ENCODE measurements around the gene ROR1.
"Not testable (repeated sequence)": the region's sequence is repeated elsewhere in the genome, so short reads cannot be mapped to it uniquely, and the experiment has no call there.

Gene ROR1

DNA sequence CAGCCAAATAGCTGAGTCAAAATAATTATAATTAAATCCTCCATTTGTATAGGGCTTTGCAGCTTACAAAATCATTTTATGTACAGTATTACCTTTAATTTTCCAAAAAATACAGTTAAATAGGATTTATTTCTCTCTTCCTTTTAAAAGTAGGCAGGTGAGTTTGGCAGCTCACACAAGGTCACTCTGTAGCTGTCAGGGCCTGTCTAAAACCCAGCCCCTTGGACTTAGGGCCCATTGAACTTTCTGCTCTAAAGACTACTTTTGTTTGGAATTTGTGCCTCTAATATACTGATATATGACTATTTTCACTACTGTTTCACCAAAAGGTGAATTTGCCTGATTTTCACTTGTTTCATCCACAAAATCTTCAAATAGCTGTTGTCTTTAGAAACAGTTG lies 10.3 kb downstream of the ROR1 start:
- H2AFZ ChIP-seq (ENCODE audit: low read length), result no peak overlapping the region
- H3K27me3 ChIP-seq (replicated peaks; ENCODE audit: insufficient read depth, low read length), result no peaks in the 10 kb centered on the region
- no peak overlapping the region for H3K9ac ChIP-seq (ENCODE audit: low read length)
- H3K36me3 ChIP-seq (replicated peaks; ENCODE audit: insufficient read depth, low read length), result no peaks in the 10 kb centered on the region
- H3K9me2 ChIP-seq (replicated peaks; ENCODE audit: insufficient read depth, low read length), result no peaks in the 10 kb centered on the region
- H3K4me3 ChIP-seq (ENCODE audit: low read length), result no peak overlapping the region
- no peaks in the 10 kb centered on the region for H3F3A ChIP-seq (ENCODE audit: insufficient read depth, low read length)
- TF ChIP-seq EZH2 (optimal IDR thresholded peaks at IDR 0.05; ENCODE audit: low read depth, low read length), result no peak
- H4K20me1 ChIP-seq (ENCODE audit: insufficient read depth, low read length), result no peaks in the 10 kb centered on the region
- H3K4me2 ChIP-seq (ENCODE audit: low read depth, low read length), result no peak overlapping the region
- H3K27ac ChIP-seq (ENCODE audit: low read length), result no peak overlapping the region
- no peaks in the 10 kb centered on the region for H3K9me3 ChIP-seq (replicated peaks; ENCODE audit: insufficient read depth, low read length)
- H3K4me1 ChIP-seq (ENCODE audit: low read length), result no peaks in the 10 kb centered on the region
- H3K79me2 ChIP-seq (ENCODE audit: low read length), result no peaks in the 10 kb centered on the region
- DNase-seq, result no peak

DNA sequence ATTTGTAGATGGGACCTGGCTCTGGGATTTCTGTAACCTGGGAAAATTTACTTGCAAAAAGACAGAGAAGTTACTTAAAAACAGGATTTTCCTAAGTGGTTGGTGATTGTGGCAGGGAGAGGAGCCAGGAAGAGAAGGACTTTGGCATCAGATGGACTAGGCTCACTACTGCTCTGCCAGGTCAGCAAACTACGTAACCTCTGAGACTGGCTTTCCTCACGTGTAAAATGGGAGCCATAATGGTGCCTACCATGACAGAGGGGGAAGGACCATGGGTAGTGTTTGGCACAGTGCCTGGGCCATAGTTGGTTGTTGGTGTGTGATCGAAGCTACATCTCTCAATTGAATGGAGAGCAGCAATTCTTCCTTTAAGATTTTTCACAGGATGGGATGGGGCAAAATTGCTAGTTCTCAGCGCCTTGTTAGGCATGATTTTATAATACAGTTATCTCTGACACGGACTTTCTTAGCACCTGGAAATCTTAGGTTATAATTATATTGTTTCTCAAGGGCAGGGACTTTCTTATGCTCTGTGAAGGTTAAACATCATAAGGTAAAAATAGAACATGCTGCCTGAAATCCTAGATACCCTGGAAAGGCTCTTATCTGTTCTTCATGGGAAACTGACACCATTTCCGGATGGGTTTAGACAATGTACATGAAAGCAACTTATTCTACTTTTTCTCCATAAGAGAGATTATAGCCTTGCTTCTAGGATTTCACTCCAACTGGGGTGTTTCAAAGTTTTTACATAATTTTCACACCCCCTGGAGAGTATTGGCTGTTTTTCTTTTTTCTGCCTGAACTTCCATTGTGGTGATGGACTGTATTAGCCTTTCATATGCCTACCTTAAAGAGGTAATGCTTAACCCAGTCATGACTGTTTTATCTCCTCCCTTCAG lies 10.9 kb downstream of the ROR1 start:
- Histone ChIP-seq H3K27me3 (replicated peaks; ENCODE audit: insufficient read depth, low read length) (no peaks in the 10 kb centered on the region), H3K9ac (ENCODE audit: low read length) (no peak overlapping the region), H4K20me1 (ENCODE audit: insufficient read depth, low read length) (no peaks in the 10 kb centered on the region), H2AFZ (ENCODE audit: low read length) (no peak overlapping the region), H3K4me1 (ENCODE audit: low read length) (no peaks in the 10 kb centered on the region), H3K36me3 (replicated peaks; ENCODE audit: insufficient read depth, low read length) (no peaks in the 10 kb centered on the region), H3K9me2 (replicated peaks; ENCODE audit: insufficient read depth, low read length) (no peaks in the 10 kb centered on the region), H3K9me3 (replicated peaks; ENCODE audit: insufficient read depth, low read length) (no peaks in the 10 kb centered on the region), H3K4me2 (ENCODE audit: low read depth, low read length) (no peak overlapping the region), H3K27ac (ENCODE audit: low read length) (no peak overlapping the region), H3K4me3 (ENCODE audit: low read length) (no peak overlapping the region), H3K79me2 (ENCODE audit: low read length) (no peaks in the 10 kb centered on the region), H3F3A (ENCODE audit: insufficient read depth, low read length) (no peaks in the 10 kb centered on the region)
- DNase-seq, result no peak
- TF ChIP-seq EZH2 (optimal IDR thresholded peaks at IDR 0.05; ENCODE audit: low read depth, low read length) (no peak), EZH2phosphoT487 (IDR thresholded peaks at IDR 0.05; ENCODE audit: low read length) (no peak)
- TF ChIP-seq, protein P1, sequence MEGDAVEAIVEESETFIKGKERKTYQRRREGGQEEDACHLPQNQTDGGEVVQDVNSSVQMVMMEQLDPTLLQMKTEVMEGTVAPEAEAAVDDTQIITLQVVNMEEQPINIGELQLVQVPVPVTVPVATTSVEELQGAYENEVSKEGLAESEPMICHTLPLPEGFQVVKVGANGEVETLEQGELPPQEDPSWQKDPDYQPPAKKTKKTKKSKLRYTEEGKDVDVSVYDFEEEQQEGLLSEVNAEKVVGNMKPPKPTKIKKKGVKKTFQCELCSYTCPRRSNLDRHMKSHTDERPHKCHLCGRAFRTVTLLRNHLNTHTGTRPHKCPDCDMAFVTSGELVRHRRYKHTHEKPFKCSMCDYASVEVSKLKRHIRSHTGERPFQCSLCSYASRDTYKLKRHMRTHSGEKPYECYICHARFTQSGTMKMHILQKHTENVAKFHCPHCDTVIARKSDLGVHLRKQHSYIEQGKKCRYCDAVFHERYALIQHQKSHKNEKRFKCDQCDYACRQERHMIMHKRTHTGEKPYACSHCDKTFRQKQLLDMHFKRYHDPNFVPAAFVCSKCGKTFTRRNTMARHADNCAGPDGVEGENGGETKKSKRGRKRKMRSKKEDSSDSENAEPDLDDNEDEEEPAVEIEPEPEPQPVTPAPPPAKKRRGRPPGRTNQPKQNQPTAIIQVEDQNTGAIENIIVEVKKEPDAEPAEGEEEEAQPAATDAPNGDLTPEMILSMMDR (IDR thresholded peaks at IDR 0.05; ENCODE audit: low read length), result no peak

DNA sequence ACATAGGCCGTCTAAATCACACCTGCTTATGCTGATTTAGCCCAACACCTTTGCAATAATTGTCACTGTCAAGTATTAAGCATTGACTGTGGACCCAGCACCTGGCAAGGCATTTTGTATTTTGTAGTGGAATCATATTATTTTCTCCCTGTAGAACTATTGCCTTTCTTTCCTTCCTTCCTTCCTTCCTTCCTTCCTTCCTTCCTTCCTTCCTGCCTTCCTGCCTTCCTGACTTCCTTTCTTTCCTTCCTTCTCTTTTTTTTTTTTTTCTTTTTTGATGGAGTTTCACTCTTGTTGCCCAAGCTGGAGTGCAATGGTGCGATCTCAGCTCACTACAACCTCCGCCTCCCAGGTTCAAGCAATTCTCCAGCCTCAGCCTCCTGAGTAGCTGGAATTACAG lies 13.5 kb downstream of the ROR1 start:
- not testable (repeated sequence) for H3K27ac ChIP-seq (ENCODE audit: low read length); H3K4me3 ChIP-seq (ENCODE audit: low read length); H2AFZ ChIP-seq (ENCODE audit: low read length); H3K9ac ChIP-seq (ENCODE audit: low read length); H3K9me3 ChIP-seq (replicated peaks; ENCODE audit: insufficient read depth, low read length); H3K9me2 ChIP-seq (replicated peaks; ENCODE audit: insufficient read depth, low read length); H3K36me3 ChIP-seq (replicated peaks; ENCODE audit: insufficient read depth, low read length); H4K20me1 ChIP-seq (ENCODE audit: insufficient read depth, low read length); H3K4me1 ChIP-seq (ENCODE audit: low read length); DNase-seq; H3K4me2 ChIP-seq (ENCODE audit: low read depth, low read length); H3K27me3 ChIP-seq (replicated peaks; ENCODE audit: insufficient read depth, low read length); H3F3A ChIP-seq (ENCODE audit: insufficient read depth, low read length); H3K79me2 ChIP-seq (ENCODE audit: low read length)

GRCh38 chr1:63787875-63788274 lies 14.1 kb downstream of the ROR1 start:
- no peak overlapping the region for H2AFZ ChIP-seq (ENCODE audit: low read length)
- no peak overlapping the region for H3K9ac ChIP-seq (ENCODE audit: low read length)
- H4K20me1 ChIP-seq (ENCODE audit: insufficient read depth, low read length), result no peaks in the 10 kb centered on the region
- no peak for DNase-seq
- H3F3A ChIP-seq (ENCODE audit: insufficient read depth, low read length), result no peaks in the 10 kb centered on the region
- H3K27ac ChIP-seq (ENCODE audit: low read length), result no peak overlapping the region
- no peaks in the 10 kb centered on the region for H3K4me1 ChIP-seq (ENCODE audit: low read length)
- no peaks in the 10 kb centered on the region for H3K36me3 ChIP-seq (replicated peaks; ENCODE audit: insufficient read depth, low read length)
- H3K9me3 ChIP-seq (replicated peaks; ENCODE audit: insufficient read depth, low read length), result no peaks in the 10 kb centered on the region
- TF ChIP-seq EZH2 (optimal IDR thresholded peaks at IDR 0.05; ENCODE audit: low read depth, low read length), result no peak
- TF ChIP-seq EZH2phosphoT487 (IDR thresholded peaks at IDR 0.05; ENCODE audit: low read length), result no peak
- TF ChIP-seq, protein P1 (IDR thresholded peaks at IDR 0.05; ENCODE audit: low read length), result no peak
- no peaks in the 10 kb centered on the region for H3K9me2 ChIP-seq (replicated peaks; ENCODE audit: insufficient read depth, low read length)
- H3K4me3 ChIP-seq (ENCODE audit: low read length), result no peak overlapping the region
- H3K79me2 ChIP-seq (ENCODE audit: low read length), result no peaks in the 10 kb centered on the region
- H3K4me2 ChIP-seq (ENCODE audit: low read depth, low read length), result no peak overlapping the region
- no peaks in the 10 kb centered on the region for H3K27me3 ChIP-seq (replicated peaks; ENCODE audit: insufficient read depth, low read length)
